GM12878 (cell line): ENCODE measurements around the gene GUCA1A. TPM values are rescaled to one million over a fixed set of nuclear protein-coding genes. Genes with fewer than 3 reads are reported as not detected.

Experiments used
- ATAC-seq: fragments of 200-7000 bp; cut with Tn5 transposase; 3 replicates; pipeline ENCODE4 v1.9.1; 2020; ENCODE audit warnings: mild to moderate bottlenecking, moderate library complexity
- BruUV-seq: library from RNA; stranded (reverse); fragments of 400-500 nt; replicated peaks from 2 replicates; lab custom pipeline; 2021; lab: Mats Ljungman, UMichigan
- CTCF ChIA-PET: fragments of 300-600 bp; sonication (Branson Sonifier 250); formaldehyde crosslinking; extraction: SDS; loops from one replicate; lab custom pipeline; 2021; ENCODE audit warnings: inconsistent platforms; lab: Yijun Ruan, JAX
- POLR2A ChIA-PET: fragments of 350-600 bp; formaldehyde crosslinking; extraction: SDS; loops from one replicate; lab custom pipeline; 2021; ENCODE audit warnings: inconsistent platforms; lab: Charles Lee
- RAD21 ChIA-PET: fragments of 300-600 bp; sonication (Branson Sonifier 250); formaldehyde crosslinking; loops from one replicate; lab custom pipeline; 2023; ENCODE audit warnings: antibody characterized with exemption; ENCODE audit not compliant: unreplicated experiment; lab: Charles Lee
- SMC1A ChIA-PET: fragments of 300-600 bp; sonication (Branson Sonifier 250); formaldehyde crosslinking; loops from one replicate; lab custom pipeline; 2023; ENCODE audit not compliant: unreplicated experiment, uncharacterized antibody; lab: Charles Lee
- DNase-seq: peaks from one replicate; pipeline ENCODE4 v3.0.0-alpha.2; 2011; ENCODE audit warnings: low read depth, low spot score
- FAIRE-seq: peaks from 3 replicates; lab custom pipeline; 2011; peaks lifted over from hg19 to GRCh38; lab: Jason Lieb, UNC
- H2AFZ ChIP-seq: 2 replicates; pipeline ENCODE4 v1.6.0; 2011; ENCODE audit warnings: low read depth, low read length, control low read depth; ENCODE audit not compliant: control insufficient read depth
- H3K27ac ChIP-seq: 2 replicates; pipeline ENCODE4 v1.5.1; 2011; ENCODE audit warnings: control low read depth; ENCODE audit not compliant: control insufficient read depth, insufficient read depth
- H3K27me3 ChIP-seq, 2 experiments: replicated peaks in 1 of 2; 2 replicates each; pipeline versions ENCODE4 v1.6.0 to v1.6.1; 2011; ENCODE audit warnings: low read length in 1 of 2; ENCODE audit not compliant: control insufficient read depth in 2 of 2, insufficient read depth in 2 of 2
- H3K36me3 ChIP-seq, 2 experiments: 2 replicates each; pipeline ENCODE4 v1.5.1; 2011; ENCODE audit warnings: low read length in 1 of 2; ENCODE audit not compliant: control insufficient read depth in 2 of 2, insufficient read depth in 2 of 2
- H3K4me1 ChIP-seq: 2 replicates; pipeline ENCODE4 v1.6.1; 2011; ENCODE audit warnings: mild to moderate bottlenecking, low read length, moderate library complexity, mixed read lengths; ENCODE audit not compliant: control insufficient read depth, insufficient read depth
- H3K4me2 ChIP-seq: 2 replicates; pipeline ENCODE4 v1.6.0; 2011; ENCODE audit warnings: control low read depth; ENCODE audit not compliant: control insufficient read depth, insufficient read depth
- H3K4me3 ChIP-seq: fragments of 200-600 bp; sonication (generic); 2 replicates; pipeline ENCODE4 v1.5.1; 2016
- H3K79me2 ChIP-seq: 2 replicates; pipeline ENCODE4 v1.6.0; 2011; ENCODE audit warnings: low read length; ENCODE audit not compliant: control insufficient read depth, insufficient read depth
- H3K9ac ChIP-seq: 2 replicates; pipeline ENCODE4 v1.8.0; 2011; ENCODE audit warnings: low read length, control low read depth, mixed read lengths; ENCODE audit not compliant: control insufficient read depth, insufficient read depth
- H3K9me3 ChIP-seq: replicated peaks from 3 replicates; pipeline ENCODE4 v1.5.1; 2011; ENCODE audit warnings: mild to moderate bottlenecking, low read length; ENCODE audit not compliant: control insufficient read depth, insufficient read depth
- H4K20me1 ChIP-seq: 2 replicates; pipeline ENCODE4 v1.6.0; 2011; ENCODE audit not compliant: control insufficient read depth, insufficient read depth
- EED ChIP-seq: sonication (generic); IDR thresholded peaks from 2 replicates; pipeline ENCODE4 v1.6.1; 2016; ENCODE audit warnings: antibody characterized with exemption, low read depth
- MYB ChIP-seq: fragments of 150-350 bp; IDR thresholded peaks from 2 replicates; pipeline ENCODE4 v1.6.1; 2014; ENCODE audit warnings: mild to moderate bottlenecking, low read depth, low read length, borderline replicate concordance
- NBN ChIP-seq: fragments of 450-650 bp; IDR thresholded peaks from 2 replicates; pipeline ENCODE4 v1.6.1; 2016
- NFYB ChIP-seq: IDR thresholded peaks from 2 replicates; pipeline ENCODE4 v1.6.1; 2011; ENCODE audit warnings: low read depth, mild to moderate bottlenecking, low read length, improper control_type of control experiment, moderate library complexity; ENCODE audit not compliant: insufficient read depth
- SMC3 ChIP-seq: IDR thresholded peaks from 2 replicates; pipeline ENCODE4 v1.6.1; 2011; ENCODE audit warnings: low read length, improper control_type of control experiment, borderline replicate concordance
- TBL1XR1 ChIP-seq: IDR thresholded peaks from 2 replicates; pipeline ENCODE4 v1.6.1; 2012; ENCODE audit warnings: low read depth, low read length, improper control_type of control experiment
- ZBTB33 ChIP-seq: fragments of 450-650 bp; IDR thresholded peaks from 2 replicates; pipeline ENCODE4 v1.6.1; 2017; ENCODE audit warnings: mild to moderate bottlenecking
- ZNF207 ChIP-seq: fragments of 450-650 bp; IDR thresholded peaks from 2 replicates; pipeline ENCODE4 v1.6.1; 2014; ENCODE audit warnings: antibody characterized with exemption, mild to moderate bottlenecking, borderline replicate concordance
- ZNF384 ChIP-seq: IDR thresholded peaks from 2 replicates; pipeline ENCODE4 v1.6.1; 2012; ENCODE audit warnings: low read depth, mild to moderate bottlenecking, low read length, improper control_type of control experiment, borderline replicate concordance
- WGBS: methylation state at CpG from one replicate; pipeline ENCODE4 v1.1.6; 2016; ENCODE audit warnings: low lambda C conversion rate; ENCODE audit not compliant: insufficient replicate concordance, insufficient coverage; ENCODE audit errors: missing lambda C conversion rate; 5-methylcytosine and 5-hydroxymethylcytosine counted together
- in situ Hi-C: fragments of 300-500 bp; cut with MboI; formaldehyde crosslinking; loops from 9 replicates; pipeline ENCODE4 v1.14.3; 2018; ENCODE audit warnings: mixed read lengths
- intact Hi-C: fragments of 100-400 bp; cut with micrococcal nuclease; formaldehyde crosslinking; loops from one replicate; pipeline ENCODE4 v1.14.2; 2022; ENCODE audit not compliant: unreplicated experiment
- polyA plus RNA-seq, 11 experiments: library from polyadenylated mRNA; depleted of rRNA in 4 of 11; unstranded in 6 of 11; stranded (reverse) in 5 of 11; fragments of >200 nt; fragmentation: Nextera tagmentation in 4 of 11; fragmentation: Illumina TruSeq in 1 of 11; extraction: Ambion mirVana in 4 of 11; extraction: Trizol in 1 of 11; gene quantifications; 1 replicate in 1 of 11; 2 replicates in 10 of 11; pipeline versions ENCODE4 v1.2.1 to v1.2.3, GENCODE V29; 2011 to 2016; ENCODE audit warnings: inconsistent platforms in 2 of 11, missing spikeins in 2 of 11, low read depth in 1 of 11
- total RNA-seq, 4 experiments: library from RNA; depleted of rRNA in 3 of 4; stranded (reverse); fragments of >200 nt in 3 of 4; fragmentation: Illumina TruSeq in 1 of 4; extraction: Trizol in 1 of 4; gene quantifications; 2 replicates each; pipeline versions ENCODE4 v1.2.1 to v1.2.3, GENCODE V29; 2013 to 2021

Gene GUCA1A
- total and polyA plus RNA-seq, 10 of the 15 experiments (the other 5 are each of a cell fraction or from before 2014, with no cell fraction given) = not detected

GRCh38 chr6:42131531-42131930, 41.6 kb upstream of the GUCA1A start (continued):
- TF ChIP-seq ZNF384 (no peak), MYB (no peak), NFYB (no peak)

- no peak overlapping the region for H2AFZ ChIP-seq
- H3K27ac ChIP-seq = no peak overlapping the region
- in situ Hi-C loops = no loop called here
- RAD21 ChIA-PET = no interaction called here
- intact Hi-C loops = no loop called here
- POLR2A ChIA-PET = no interaction called here
- no peak overlapping the region for H3K4me2 ChIP-seq
- BruUV-seq = no TSS peak
- peaks cover 4% of the 10 kb centered on the region; the same call in 1 of the 2 replicates for H3K4me1 ChIP-seq
- H3K4me3 ChIP-seq = no peak overlapping the region
- DNase-seq (no peak), FAIRE-seq (no peak), ATAC-seq (no peak)
- TF ChIP-seq TBL1XR1 (no peak), EED (no peak), NBN (no peak), SMC3 (no peak), ZNF207 (no peak), ZBTB33 (no peak)
- WGBS = 40% methylated on average over 4 of the region's 4 CpGs
- no peaks in the 10 kb centered on the region for H4K20me1 ChIP-seq
- H3K9ac ChIP-seq = no peak overlapping the region
- H3K27me3 ChIP-seq = no peaks in the 10 kb centered on the region; a peak in 2 of 4 replicates
- no peaks in the 10 kb centered on the region for H3K9me3 ChIP-seq
- no peaks in the 10 kb centered on the region for H3K36me3 ChIP-seq
- H3K79me2 ChIP-seq = no peaks in the 10 kb centered on the region
- SMC1A ChIA-PET = no interaction called here
- CTCF ChIA-PET = interaction anchor here (0.8 kb wide), 1 partner anchor 31 kb away, joined by 3 read pairs; no protein-coding TSS in a partner anchor
Measured at GRCh38 chr6:42133926-42134325, 39.2 kb upstream of the GUCA1A start.
